PC-3 (cell line): ENCODE results near the gene DPF3. TPM values are rescaled to one million over a fixed set of nuclear protein-coding genes. Genes with fewer than 3 reads are reported as not detected.

Experiments used
- ATAC-seq: fragments of 200-7000 bp; cut with Tn5 transposase; 2 replicates; pipeline ENCODE4 v1.9.1; 2020; ENCODE audit warnings: mild to moderate bottlenecking, moderate library complexity
- BruUV-seq: library from RNA; stranded (reverse); fragments of 400-500 nt; replicated peaks from 2 replicates; lab custom pipeline; 2021; lab: Mats Ljungman, UMichigan
- CTCF ChIA-PET: fragments of 300-600 bp; sonication (Branson Sonifier 250); formaldehyde crosslinking; loops from one replicate; lab custom pipeline; 2022; ENCODE audit warnings: antibody characterized with exemption; lab: Charles Lee
- POLR2A ChIA-PET: fragments of 300-600 bp; sonication (Branson Sonifier 250); formaldehyde crosslinking; loops from one replicate; lab custom pipeline; 2022; ENCODE audit warnings: antibody characterized with exemption; ENCODE audit not compliant: unreplicated experiment; lab: Charles Lee
- DNase-seq: peaks from one replicate; pipeline ENCODE4 v3.0.0-alpha.2; 2015
- H2AFZ ChIP-seq: fragments of 300-600 bp; sonication (generic); 2 replicates; pipeline ENCODE4 v1.6.0; 2016; ENCODE audit warnings: antibody characterized with exemption, low read length
- H3F3A ChIP-seq: fragments of 300-600 bp; sonication (generic); one replicate; pipeline ENCODE4 v1.6.0; 2017; ENCODE audit warnings: antibody characterized with exemption, low read length, control low read depth, mild to moderate bottlenecking; ENCODE audit not compliant: unreplicated experiment
- H3K27ac ChIP-seq: fragments of 300-600 bp; sonication (generic); 2 replicates; pipeline ENCODE4 v1.5.1; 2016; ENCODE audit warnings: mild to moderate bottlenecking, low read length
- H3K27me3 ChIP-seq: fragments of 300-600 bp; sonication (generic); 2 replicates; pipeline ENCODE4 v1.6.1; 2016; ENCODE audit warnings: low read length, mixed read lengths
- H3K36me3 ChIP-seq: fragments of 300-600 bp; sonication (generic); 2 replicates; pipeline ENCODE4 v1.6.1; 2016; ENCODE audit warnings: low read depth, mixed run types, low read length, mixed read lengths
- H3K4me1 ChIP-seq: fragments of 300-600 bp; sonication (generic); 2 replicates; pipeline ENCODE4 v1.5.1; 2016; ENCODE audit warnings: low read length; ENCODE audit not compliant: insufficient read depth
- H3K4me2 ChIP-seq: fragments of 300-600 bp; sonication (generic); 2 replicates; pipeline ENCODE4 v1.6.0; 2016; ENCODE audit warnings: low read length
- H3K4me3 ChIP-seq: fragments of 300-600 bp; sonication (generic); 2 replicates; pipeline ENCODE4 v1.5.1; 2016; ENCODE audit warnings: mild to moderate bottlenecking, low read length, mixed read lengths
- H3K79me2 ChIP-seq: fragments of 300-600 bp; sonication (generic); 2 replicates; pipeline ENCODE4 v1.6.1; 2017; ENCODE audit warnings: low read length, mixed read lengths
- H3K9ac ChIP-seq: fragments of 300-600 bp; sonication (generic); 2 replicates; pipeline ENCODE4 v1.6.0; 2016; ENCODE audit warnings: mild to moderate bottlenecking, low read length
- H3K9me2 ChIP-seq: fragments of 300-600 bp; sonication (generic); replicated peaks from 2 replicates; pipeline ENCODE4 v1.6.1; 2016; ENCODE audit warnings: mixed run types, low read length, mixed read lengths
- H3K9me3 ChIP-seq: fragments of 300-600 bp; sonication (generic); 2 replicates; pipeline ENCODE4 v1.6.1; 2016; ENCODE audit warnings: low read length, mixed read lengths
- H4K20me1 ChIP-seq: fragments of 300-600 bp; sonication (generic); 2 replicates; pipeline ENCODE4 v1.6.1; 2016; ENCODE audit warnings: low read length, mixed read lengths
- CTCF ChIP-seq: fragments of 300-600 bp; sonication (generic); conservative IDR thresholded peaks from 2 replicates; pipeline ENCODE4 v1.5.1; 2017; ENCODE audit warnings: antibody characterized with exemption, low read depth, mild to moderate bottlenecking, low read length
- EZH2 ChIP-seq: fragments of 300-600 bp; sonication (generic); IDR thresholded peaks from one replicate; pipeline ENCODE4 v1.6.1; 2017; ENCODE audit warnings: antibody characterized with exemption, mild to moderate bottlenecking, low read length; ENCODE audit not compliant: unreplicated experiment
- EZH2phosphoT487 ChIP-seq: fragments of 300-600 bp; sonication (generic); IDR thresholded peaks from 2 replicates; pipeline ENCODE4 v1.6.1; 2018; ENCODE audit warnings: mild to moderate bottlenecking, antibody characterized with exemption, low read length, borderline replicate concordance
- intact Hi-C: fragments of 100-400 bp; cut with micrococcal nuclease; formaldehyde crosslinking; loops from 2 replicates; pipeline ENCODE4 v1.9.0; 2023
- total RNA-seq: library from RNA; depleted of rRNA; stranded (reverse); fragments of >200 nt; gene quantifications from 2 replicates; pipeline ENCODE4 v1.2.3, GENCODE V29; 2014

Gene DPF3
- total RNA-seq, 1 experiment from 2014 or later: 16.6 TPM

GRCh38 chr14:72649603-72650227 is 244.2 kb downstream of the DPF3 start:
- TF ChIP-seq CTCF (no peak), EZH2 (no peak), EZH2phosphoT487 (no peak)
- ATAC-seq: peak; percentile 58
- Histone ChIP-seq H3K4me1 (peaks cover 70% of the 10 kb centered on the region), H3K9ac (peak overlapping the region; percentile 34), H3K9me3 (no peaks in the 10 kb centered on the region), H3K79me2 (no peaks in the 10 kb centered on the region), H3F3A (no peaks in the 10 kb centered on the region), H3K4me3 (0 out of 2 replicates have a peak overlapping the region, but pooled peaks have one; percentile 2), H3K27me3 (no peaks in the 10 kb centered on the region), H3K36me3 (no peaks in the 10 kb centered on the region), H3K4me2 (peak overlapping the region; percentile 52), H3K27ac (peak overlapping the region; percentile 76), H4K20me1 (no peaks in the 10 kb centered on the region), H3K9me2 (no peaks in the 10 kb centered on the region), H2AFZ (peak overlapping the region; percentile 25; the same call in 1 of the 2 replicates)
- CTCF ChIA-PET: interaction anchor here (0.6 to 1.7 kb wide), 5 partner anchors 14 to 257 kb away, joined by 3 to 7 read pairs (median 5); no protein-coding TSS in a partner anchor
- peak; percentile 86 for DNase-seq
- intact Hi-C loops: loop anchor here (1.0 kb wide), 1 partner anchor 16 kb away; no protein-coding TSS in a partner anchor
- POLR2A ChIA-PET: interaction anchor here (0.5 to 1.1 kb wide), 5 partner anchors 13 to 258 kb away, joined by 3 to 5 read pairs (median 3); partner anchors contain the start of gene DPF3
- TSS peak; percentile 72 for BruUV-seq

- Histone ChIP-seq H3K27ac (peak overlapping the region; percentile 59; the same call in 1 of the 2 replicates), H3K27me3 (no peaks in the 10 kb centered on the region), H4K20me1 (no peaks in the 10 kb centered on the region), H3K4me1 (peaks cover 89% of the 10 kb centered on the region), H3F3A (no peaks in the 10 kb centered on the region), H3K9me3 (no peaks in the 10 kb centered on the region), H3K4me3 (no peak overlapping the region), H3K36me3 (no peaks in the 10 kb centered on the region), H3K9me2 (no peaks in the 10 kb centered on the region), H3K9ac (no peak overlapping the region), H3K4me2 (no peak overlapping the region), H2AFZ (no peak overlapping the region), H3K79me2 (no peaks in the 10 kb centered on the region)
- POLR2A ChIA-PET: no interaction called here
- DNase-seq: no peak
- no peak for ATAC-seq
- no TSS peak for BruUV-seq
- intact Hi-C loops: no loop called here
- CTCF ChIA-PET: no interaction called here
- TF ChIP-seq CTCF (no peak), EZH2 (no peak), EZH2phosphoT487 (no peak)
These were observed 246.1 kb downstream of the DPF3 start for GRCh38 chr14:72647782-72648181.
